GM21367 (cell line): ENCODE measurements around the gene TMEM132C.

ENCODE experiments used
- ATAC-seq: cut with Tn5 transposase; IDR thresholded peaks from one replicate; pipeline ENCODE4 v1.9.1; 2021; ENCODE audit not compliant: unreplicated experiment

TMEM132C gene

DNA sequence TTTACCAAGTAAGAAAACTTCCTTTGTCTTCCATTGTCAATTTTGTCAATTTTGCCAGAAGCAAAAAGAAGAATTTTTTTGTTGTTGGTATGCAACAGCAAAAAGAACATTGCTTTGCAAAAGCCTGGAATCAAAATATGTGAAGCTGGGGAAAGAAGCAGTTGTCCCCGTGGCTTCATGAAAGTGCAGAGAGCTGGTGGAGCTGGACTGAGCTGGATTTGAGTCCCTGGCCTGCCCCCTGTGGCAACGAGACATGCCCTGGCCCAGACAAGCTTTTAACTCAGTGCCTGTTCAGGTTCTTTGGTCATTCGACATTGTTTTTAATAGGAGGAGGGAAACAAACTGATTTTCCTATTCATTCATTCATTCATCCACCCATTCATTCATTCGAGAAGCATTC, 486.5 kb downstream of the TMEM132C start:
- no peak for ATAC-seq

DNA sequence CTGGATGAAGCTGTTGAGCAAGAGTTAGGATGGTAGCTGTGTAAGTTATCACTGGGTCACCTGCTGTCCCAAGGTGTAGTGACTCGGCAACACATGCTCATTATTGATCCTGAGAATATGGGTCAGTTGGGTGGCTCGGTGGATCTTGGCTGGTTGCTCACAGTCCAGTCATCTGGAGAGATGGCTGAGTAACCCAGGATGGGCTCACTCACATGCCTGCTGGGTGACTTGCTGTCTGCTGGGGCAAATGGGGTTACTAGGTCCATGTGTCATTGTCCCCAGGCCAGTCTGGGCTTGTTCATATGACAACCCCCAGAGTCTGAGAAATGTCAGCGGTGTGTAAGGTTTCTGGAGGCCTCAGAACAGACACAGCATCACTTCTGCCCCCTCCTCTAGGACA, 487.3 kb downstream of the TMEM132C start:
- ATAC-seq, result no peak

DNA sequence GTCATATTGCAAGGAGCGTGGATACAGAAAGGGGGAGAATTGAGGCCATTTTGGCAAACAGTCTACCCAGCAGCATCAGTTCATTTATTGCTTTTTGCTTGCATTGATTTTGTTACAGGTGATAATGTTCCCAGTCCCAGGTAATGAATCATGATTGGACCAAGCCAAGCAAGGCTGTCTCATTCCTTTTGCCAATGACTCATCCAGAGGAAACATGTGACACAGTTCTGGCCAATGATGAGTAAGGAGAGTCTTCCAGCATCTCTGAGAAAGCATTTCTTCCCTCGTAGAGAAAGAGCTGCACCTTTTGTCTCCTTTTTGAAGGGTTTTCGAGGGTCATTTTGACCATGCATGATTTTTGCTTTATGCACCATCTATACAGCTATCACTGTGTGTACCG, 488.6 kb downstream of the TMEM132C start:
- no peak for ATAC-seq
